ENCODE measurements around the gene INS. TPM values are rescaled to one million over a fixed set of nuclear protein-coding genes. Genes with fewer than 3 reads are reported as not detected.

Gene INS
- total RNA-seq, 6 experiments from 2014 or later: not detected

- Mint-ChIP-seq H3K9me3 (no peaks in the 10 kb centered on the region), H3K4me3 (no peak within 1 kb of the TSS), H3K36me3 (ENCODE audit: low read depth) (no peaks in the 10 kb centered on the region), H3K4me1 (ENCODE audit: low read depth) (peaks cover 4% of the 10 kb centered on the region; the same call in 1 of the 2 replicates), H3K27me3 (ENCODE audit: insufficient read depth) (peaks cover 8% of the 10 kb centered on the region), H3K27ac (no peak within 1 kb of the TSS)
- TF ChIP-seq CTCF (IDR thresholded peaks at IDR 0.05): no peak
- no peak for DNase-seq
Observed at GRCh38 chr11:2171591-2172003, 10.6 kb upstream of the INS start, which contains the start of gene TH. Gene TH, minus strand, starts transcription at chr11:2171815. Its CDS starts 29 bp downstream, at chr11:2171786.

GRCh38 chr11:2169626-2170570 lies 8.9 kb upstream of the INS start:
- Mint-ChIP-seq H3K27me3 (ENCODE audit: insufficient read depth) (peaks cover 9% of the 10 kb centered on the region), H3K36me3 (ENCODE audit: low read depth) (no peaks in the 10 kb centered on the region), H3K9me3 (no peaks in the 10 kb centered on the region), H3K4me3 (no peak overlapping the region), H3K4me1 (ENCODE audit: low read depth) (no peaks in the 10 kb centered on the region), H3K27ac (no peak overlapping the region)
- TF ChIP-seq CTCF (IDR thresholded peaks at IDR 0.05): no peak
- no peak for DNase-seq

GRCh38 chr11:2169005-2169378 lies 8.0 kb upstream of the INS start:
- Mint-ChIP-seq H3K27me3 (ENCODE audit: insufficient read depth) (peaks cover 9% of the 10 kb centered on the region), H3K27ac (no peak overlapping the region), H3K4me3 (no peak overlapping the region), H3K9me3 (no peaks in the 10 kb centered on the region), H3K4me1 (ENCODE audit: low read depth) (no peaks in the 10 kb centered on the region), H3K36me3 (ENCODE audit: low read depth) (no peaks in the 10 kb centered on the region)
- no peak for DNase-seq
- TF ChIP-seq CTCF (IDR thresholded peaks at IDR 0.05): no peak

GRCh38 chr11:2168286-2169004 lies 7.4 kb upstream of the INS start:
- no peak for TF ChIP-seq CTCF (IDR thresholded peaks at IDR 0.05)
- H3K27me3 Mint-ChIP-seq (ENCODE audit: insufficient read depth): peaks cover 8% of the 10 kb centered on the region
- no peak overlapping the region for H3K27ac Mint-ChIP-seq
- no peaks in the 10 kb centered on the region for H3K9me3 Mint-ChIP-seq
- H3K4me1 Mint-ChIP-seq (ENCODE audit: low read depth): no peaks in the 10 kb centered on the region
- no peak overlapping the region for H3K4me3 Mint-ChIP-seq
- DNase-seq: no peak
- H3K36me3 Mint-ChIP-seq (ENCODE audit: low read depth): no peaks in the 10 kb centered on the region

- TF ChIP-seq CTCF (IDR thresholded peaks at IDR 0.05): no peak
- Mint-ChIP-seq H3K4me1 (ENCODE audit: low read depth) (no peaks in the 10 kb centered on the region), H3K27me3 (ENCODE audit: insufficient read depth) (peaks cover 8% of the 10 kb centered on the region), H3K4me3 (no peak overlapping the region), H3K27ac (no peak overlapping the region), H3K36me3 (ENCODE audit: low read depth) (no peaks in the 10 kb centered on the region), H3K9me3 (no peaks in the 10 kb centered on the region)
- no peak for DNase-seq
Observed at GRCh38 chr11:2167141-2168045, 6.4 kb upstream of the INS start.

All from HFFc6 (cell line).